ENCODE results near the gene C7orf25. TPM values are rescaled to one million over a fixed set of nuclear protein-coding genes. Genes with fewer than 3 reads are reported as not detected.

The C7orf25 gene
- total RNA-seq, 3 donors from 2014 or later (not counting 1 experiment from before 2014, with no cell fraction given) = 3.9 to 5.2 (median 5.1) TPM

DNA sequence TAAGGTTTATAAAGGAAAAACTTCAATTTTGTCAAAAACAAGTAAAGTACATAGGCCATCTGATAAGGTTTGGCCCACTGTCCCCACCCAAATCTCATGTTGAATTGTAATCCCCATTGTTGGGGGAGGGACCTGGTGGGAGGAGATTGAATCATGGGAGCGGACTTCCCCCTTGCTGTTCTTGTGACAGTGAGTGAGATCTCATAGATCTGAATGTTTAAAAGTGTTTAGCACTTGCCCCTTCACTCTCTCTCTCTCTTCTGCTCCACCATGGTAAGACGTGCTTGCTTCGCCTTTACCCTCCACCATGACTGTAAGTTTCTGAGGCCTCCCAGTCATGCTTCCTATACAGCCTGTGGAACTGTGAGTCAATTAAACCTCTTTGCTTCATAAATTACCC is 38.5 kb upstream of the C7orf25 start:
- Histone ChIP-seq H3K27me3 (ENCODE audit: control insufficient read depth, insufficient read depth, low read length) (peaks cover 2% of the 10 kb centered on the region), H3K36me3 (ENCODE audit: control insufficient read depth, insufficient read depth, low read length) (no peaks in the 10 kb centered on the region), H3K9me3 (ENCODE audit: control insufficient read depth, insufficient read depth, low read length) (no peaks in the 10 kb centered on the region), H3K4me3 (ENCODE audit: low read length) (no peak overlapping the region), H3K4me1 (ENCODE audit: control insufficient read depth, insufficient read depth, low read length) (no peaks in the 10 kb centered on the region), H3K27ac (ENCODE audit: low read length) (no peak overlapping the region)
- no peaks in the 10 kb centered on the region for H3K4me1 Mint-ChIP-seq
- WGBS (ENCODE audit: insufficient coverage) = 54% methylated on average over 3 of the region's 3 CpGs
- no peaks in the 10 kb centered on the region for H3K9me3 Mint-ChIP-seq
- H3K36me3 Mint-ChIP-seq = no peaks in the 10 kb centered on the region
- intact Hi-C loops (cut with micrococcal nuclease) = no loop called here
- no peak overlapping the region for H3K4me3 Mint-ChIP-seq
- peaks cover 0 to 3% of the 10 kb centered on the region in 2 donors for H3K27me3 Mint-ChIP-seq (ENCODE audit: low read depth in 2 of 2)
- DNase-seq (no peak), ATAC-seq (no peak)
- H3K27ac Mint-ChIP-seq = no peak overlapping the region
- TF ChIP-seq, protein P1, sequence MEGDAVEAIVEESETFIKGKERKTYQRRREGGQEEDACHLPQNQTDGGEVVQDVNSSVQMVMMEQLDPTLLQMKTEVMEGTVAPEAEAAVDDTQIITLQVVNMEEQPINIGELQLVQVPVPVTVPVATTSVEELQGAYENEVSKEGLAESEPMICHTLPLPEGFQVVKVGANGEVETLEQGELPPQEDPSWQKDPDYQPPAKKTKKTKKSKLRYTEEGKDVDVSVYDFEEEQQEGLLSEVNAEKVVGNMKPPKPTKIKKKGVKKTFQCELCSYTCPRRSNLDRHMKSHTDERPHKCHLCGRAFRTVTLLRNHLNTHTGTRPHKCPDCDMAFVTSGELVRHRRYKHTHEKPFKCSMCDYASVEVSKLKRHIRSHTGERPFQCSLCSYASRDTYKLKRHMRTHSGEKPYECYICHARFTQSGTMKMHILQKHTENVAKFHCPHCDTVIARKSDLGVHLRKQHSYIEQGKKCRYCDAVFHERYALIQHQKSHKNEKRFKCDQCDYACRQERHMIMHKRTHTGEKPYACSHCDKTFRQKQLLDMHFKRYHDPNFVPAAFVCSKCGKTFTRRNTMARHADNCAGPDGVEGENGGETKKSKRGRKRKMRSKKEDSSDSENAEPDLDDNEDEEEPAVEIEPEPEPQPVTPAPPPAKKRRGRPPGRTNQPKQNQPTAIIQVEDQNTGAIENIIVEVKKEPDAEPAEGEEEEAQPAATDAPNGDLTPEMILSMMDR (IDR thresholded peaks at IDR 0.05) = no peak

DNA sequence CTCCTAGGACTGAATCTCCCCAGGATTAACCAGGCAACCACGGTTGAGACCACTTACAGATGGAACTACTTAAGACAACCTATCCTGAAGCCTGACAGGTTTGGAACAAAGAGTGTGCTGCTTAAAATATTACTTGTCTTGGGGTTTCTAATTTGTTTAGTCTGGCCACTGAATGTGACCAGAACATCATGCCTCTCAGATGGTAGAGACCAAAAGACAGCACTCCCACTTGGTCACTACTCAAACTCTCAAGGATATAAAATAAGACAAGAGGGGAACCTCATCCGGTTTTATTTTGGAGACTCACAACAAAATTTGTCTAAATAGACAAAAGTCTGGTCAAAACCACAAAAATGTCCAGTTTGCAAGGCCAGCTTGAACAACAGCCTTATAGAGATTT is 35.7 kb upstream of the C7orf25 start:
- Histone ChIP-seq H3K4me3 (ENCODE audit: low read length) (no peak overlapping the region), H3K9me3 (ENCODE audit: control insufficient read depth, insufficient read depth, low read length) (no peaks in the 10 kb centered on the region), H3K27me3 (ENCODE audit: control insufficient read depth, insufficient read depth, low read length) (no peaks in the 10 kb centered on the region), H3K4me1 (ENCODE audit: control insufficient read depth, insufficient read depth, low read length) (no peaks in the 10 kb centered on the region), H3K36me3 (ENCODE audit: control insufficient read depth, insufficient read depth, low read length) (no peaks in the 10 kb centered on the region), H3K27ac (ENCODE audit: low read length) (no peak overlapping the region)
- H3K4me3 Mint-ChIP-seq = no peak overlapping the region
- DNase-seq (no peak), ATAC-seq (no peak)
- H3K4me1 Mint-ChIP-seq = no peaks in the 10 kb centered on the region
- H3K27me3 Mint-ChIP-seq (ENCODE audit: low read depth in 2 of 2) = no peaks in the 10 kb centered on the region
- WGBS (ENCODE audit: insufficient coverage) = 85% methylated on average over 2 of the region's 2 CpGs
- H3K36me3 Mint-ChIP-seq = no peaks in the 10 kb centered on the region
- TF ChIP-seq, protein P1 (IDR thresholded peaks at IDR 0.05) = no peak
- no peak overlapping the region for H3K27ac Mint-ChIP-seq
- intact Hi-C loops (cut with micrococcal nuclease) = no loop called here
- no peaks in the 10 kb centered on the region for H3K9me3 Mint-ChIP-seq

GRCh38 chr7:42946627-42946950 is 34.7 kb upstream of the C7orf25 start:
- intact Hi-C loops (cut with micrococcal nuclease) = no loop called here
- ATAC-seq (no peak), DNase-seq (no peak)
- H3K27me3 ChIP-seq (ENCODE audit: control insufficient read depth, insufficient read depth, low read length) = no peaks in the 10 kb centered on the region
- H3K9me3 Mint-ChIP-seq = no peaks in the 10 kb centered on the region
- no peaks in the 10 kb centered on the region for H3K9me3 ChIP-seq (ENCODE audit: control insufficient read depth, insufficient read depth, low read length)
- H3K27ac ChIP-seq (ENCODE audit: low read length) = no peak overlapping the region
- TF ChIP-seq, protein P1 (IDR thresholded peaks at IDR 0.05) = no peak
- WGBS (ENCODE audit: insufficient coverage) = 100% methylated on average over 2 of the region's 2 CpGs
- no peaks in the 10 kb centered on the region for H3K27me3 Mint-ChIP-seq (ENCODE audit: low read depth in 2 of 2)
- no peaks in the 10 kb centered on the region for H3K36me3 ChIP-seq (ENCODE audit: control insufficient read depth, insufficient read depth, low read length)
- no peaks in the 10 kb centered on the region for H3K4me1 Mint-ChIP-seq
- no peaks in the 10 kb centered on the region for H3K36me3 Mint-ChIP-seq
- H3K27ac Mint-ChIP-seq = no peak overlapping the region
- H3K4me3 Mint-ChIP-seq = no peak overlapping the region
- H3K4me3 ChIP-seq (ENCODE audit: low read length) = no peak overlapping the region
- H3K4me1 ChIP-seq (ENCODE audit: control insufficient read depth, insufficient read depth, low read length) = no peaks in the 10 kb centered on the region

GRCh38 chr7:42945821-42946626 is 34.2 kb upstream of the C7orf25 start:
- no peaks in the 10 kb centered on the region for H3K36me3 Mint-ChIP-seq
- H3K9me3 ChIP-seq (ENCODE audit: control insufficient read depth, insufficient read depth, low read length) = no peaks in the 10 kb centered on the region
- no peak overlapping the region for H3K4me3 ChIP-seq (ENCODE audit: low read length)
- no peaks in the 10 kb centered on the region for H3K4me1 Mint-ChIP-seq
- DNase-seq = no peak
- no peaks in the 10 kb centered on the region for H3K27me3 ChIP-seq (ENCODE audit: control insufficient read depth, insufficient read depth, low read length)
- intact Hi-C loops (cut with micrococcal nuclease) = no loop called here
- H3K27ac Mint-ChIP-seq = no peak overlapping the region
- no peak overlapping the region for H3K27ac ChIP-seq (ENCODE audit: low read length)
- H3K36me3 ChIP-seq (ENCODE audit: control insufficient read depth, insufficient read depth, low read length) = no peaks in the 10 kb centered on the region
- H3K4me3 Mint-ChIP-seq = no peak overlapping the region
- TF ChIP-seq, protein P1 (IDR thresholded peaks at IDR 0.05) = no peak
- no peaks in the 10 kb centered on the region for H3K27me3 Mint-ChIP-seq (ENCODE audit: low read depth in 2 of 2)
- ATAC-seq = no peak
- 47% methylated on average over 3 of the region's 4 CpGs for WGBS (ENCODE audit: insufficient coverage)
- H3K4me1 ChIP-seq (ENCODE audit: control insufficient read depth, insufficient read depth, low read length) = no peaks in the 10 kb centered on the region
- H3K9me3 Mint-ChIP-seq = no peaks in the 10 kb centered on the region

Measured in natural killer cell (primary cell).